Right lobe of liver (tissue), 4 donors: ENCODE results near the gene CNPY4.

Experiments
- CTCF ChIP-seq, 4 donors: fragments of 200-600 bp in 3 of 4; fragments of 450-650 bp in 1 of 4; IDR thresholded peaks; one replicate each; pipeline versions ENCODE4 v1.5.1 to v1.8.0; 2016 to 2022; ENCODE audit warnings: antibody characterized with exemption in 4 of 4, mild to moderate bottlenecking in 2 of 4
- POLR2A ChIP-seq: fragments of 450-650 bp; IDR thresholded peaks from one replicate; pipeline ENCODE4 v1.6.1; 2017; ENCODE audit warnings: antibody characterized with exemption, mild to moderate bottlenecking
- donor health status: DM: no; HTN: no; CAD: no.
- donor health status: DM: no; HTN: no; CAD: no.
- donor health status: DM: no; HTN: yes; CAD: no.

- TF ChIP-seq POLR2A (no peak), CTCF (IDR thresholded peaks at IDR 0.05) (no peak)
Measured at GRCh38 chr7:100156331-100157068, 37.1 kb downstream of the CNPY4 start.
